DOHH2 (cell line): Measurements from ENCODE around the gene TNRC6C.

Experiments
- CTCF ChIP-seq: fragments of 200-600 bp; sonication (generic); IDR thresholded peaks from one replicate; pipeline ENCODE4 v1.5.1; 2014; ENCODE audit warnings: antibody characterized with exemption, mild to moderate bottlenecking, low read depth, low read length; ENCODE audit not compliant: poor library complexity, severe bottlenecking
- EZH2phosphoT487 ChIP-seq: fragments of 200-600 bp; sonication (generic); IDR thresholded peaks from 2 replicates; pipeline ENCODE4 v1.6.1; 2017; ENCODE audit warnings: borderline replicate concordance, mild to moderate bottlenecking, antibody characterized with exemption, low read length, moderate library complexity, mixed read lengths

DNA sequence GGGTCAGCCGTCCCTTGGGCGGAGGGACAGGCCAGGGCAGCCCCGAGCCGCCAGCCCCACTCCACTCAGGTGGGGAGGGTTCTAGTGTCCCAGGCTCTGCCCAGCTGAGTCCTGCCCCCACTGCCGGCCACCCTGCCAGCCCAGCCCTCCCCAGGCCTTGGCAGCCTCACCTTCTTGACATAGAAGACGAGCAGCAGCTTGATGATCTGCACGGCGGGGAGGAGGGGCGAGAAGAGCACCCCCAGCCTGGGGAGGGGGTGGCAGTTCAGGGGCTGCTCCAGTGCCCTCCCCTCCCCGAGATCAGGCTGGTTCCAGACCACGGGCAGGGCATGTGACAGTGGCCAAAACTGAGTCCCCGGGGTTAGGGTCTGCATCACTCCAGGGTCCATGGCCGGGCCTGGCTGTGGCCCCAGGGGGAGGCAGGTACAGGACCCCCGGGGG, 160.3 kb downstream of the TNRC6C start:
- TF ChIP-seq CTCF, result no peak
- no peak for TF ChIP-seq EZH2phosphoT487
